MG63 (cell line): ENCODE measurements around the gene CALHM5. TPM values are rescaled to one million over a fixed set of nuclear protein-coding genes. Genes with fewer than 3 reads are reported as not detected.

Experiments used
- DNase-seq: peaks from one replicate; pipeline ENCODE4 v3.0.0-alpha.2; 2020
- H3K27me3 ChIP-seq: fragments of 250-450 bp; sonication (Bioruptor Pico); 2 replicates; pipeline ENCODE4 v1.5.1; 2020; ENCODE audit warnings: mild to moderate bottlenecking, moderate library complexity
- H3K36me3 ChIP-seq: fragments of 250-450 bp; sonication (Bioruptor Pico); 2 replicates; pipeline ENCODE4 v1.5.1; 2020; ENCODE audit warnings: mild to moderate bottlenecking, moderate library complexity
- H3K4me3 ChIP-seq: fragments of 250-450 bp; sonication (Bioruptor Pico); 2 replicates; pipeline ENCODE4 v1.5.1; 2020; ENCODE audit warnings: mild to moderate bottlenecking, moderate library complexity
- H3K9me3 ChIP-seq: fragments of 250-450 bp; sonication (Bioruptor Pico); 2 replicates; pipeline ENCODE4 v1.5.1; 2020; ENCODE audit warnings: mild to moderate bottlenecking, moderate library complexity
- total RNA-seq: library from RNA; depleted of rRNA; stranded (reverse); fragments of >200 nt; shearing (Covaris generic); gene quantifications from 2 replicates; pipeline ENCODE4 v1.2.3, GENCODE V29; 2014; ENCODE audit warnings: low replicate concordance; rRNA removed

CALHM5 gene, protein sequence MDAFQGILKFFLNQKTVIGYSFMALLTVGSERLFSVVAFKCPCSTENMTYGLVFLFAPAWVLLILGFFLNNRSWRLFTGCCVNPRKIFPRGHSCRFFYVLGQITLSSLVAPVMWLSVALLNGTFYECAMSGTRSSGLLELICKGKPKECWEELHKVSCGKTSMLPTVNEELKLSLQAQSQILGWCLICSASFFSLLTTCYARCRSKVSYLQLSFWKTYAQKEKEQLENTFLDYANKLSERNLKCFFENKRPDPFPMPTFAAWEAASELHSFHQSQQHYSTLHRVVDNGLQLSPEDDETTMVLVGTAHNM
- 0.49 and 0.81 TPM in 2 replicates for total RNA-seq

DNA sequence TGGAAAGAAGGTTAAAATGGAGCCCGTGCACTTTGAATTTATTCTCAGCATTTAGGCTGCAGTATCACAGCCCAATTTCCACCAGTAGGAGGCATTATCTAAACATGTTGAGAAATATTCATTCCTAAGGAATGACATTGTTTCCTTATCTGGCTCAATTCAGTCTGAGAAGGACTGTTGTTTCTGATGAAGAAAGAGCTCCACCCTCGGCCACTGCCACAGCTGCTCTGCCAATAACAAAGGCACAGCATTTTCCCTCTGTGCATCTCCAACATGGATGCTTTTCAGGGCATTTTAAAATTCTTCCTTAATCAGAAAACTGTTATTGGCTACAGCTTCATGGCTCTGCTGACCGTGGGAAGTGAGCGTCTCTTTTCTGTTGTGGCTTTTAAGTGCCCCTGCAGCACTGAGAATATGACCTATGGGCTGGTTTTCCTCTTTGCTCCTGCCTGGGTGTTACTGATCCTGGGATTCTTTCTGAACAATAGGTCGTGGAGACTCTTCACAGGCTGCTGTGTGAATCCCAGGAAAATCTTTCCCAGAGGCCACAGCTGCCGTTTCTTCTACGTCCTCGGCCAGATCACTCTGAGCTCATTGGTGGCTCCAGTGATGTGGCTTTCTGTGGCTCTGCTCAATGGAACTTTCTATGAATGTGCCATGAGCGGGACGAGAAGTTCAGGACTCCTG, at the start of gene CALHM5:
Gene CALHM5, plus strand, starts transcription at position 216 of the 687 bp plus-strand sequence. Its CDS starts 58 bp downstream, at position 274.
- Histone ChIP-seq H3K4me3 (peak within 1 kb of the TSS; percentile 15), H3K27me3 (no peaks in the 10 kb centered on the region), H3K9me3 (peaks cover 2% of the 10 kb centered on the region; the same call in 1 of the 2 replicates), H3K36me3 (no peaks in the 10 kb centered on the region)
- peak; percentile 50 for DNase-seq

DNA sequence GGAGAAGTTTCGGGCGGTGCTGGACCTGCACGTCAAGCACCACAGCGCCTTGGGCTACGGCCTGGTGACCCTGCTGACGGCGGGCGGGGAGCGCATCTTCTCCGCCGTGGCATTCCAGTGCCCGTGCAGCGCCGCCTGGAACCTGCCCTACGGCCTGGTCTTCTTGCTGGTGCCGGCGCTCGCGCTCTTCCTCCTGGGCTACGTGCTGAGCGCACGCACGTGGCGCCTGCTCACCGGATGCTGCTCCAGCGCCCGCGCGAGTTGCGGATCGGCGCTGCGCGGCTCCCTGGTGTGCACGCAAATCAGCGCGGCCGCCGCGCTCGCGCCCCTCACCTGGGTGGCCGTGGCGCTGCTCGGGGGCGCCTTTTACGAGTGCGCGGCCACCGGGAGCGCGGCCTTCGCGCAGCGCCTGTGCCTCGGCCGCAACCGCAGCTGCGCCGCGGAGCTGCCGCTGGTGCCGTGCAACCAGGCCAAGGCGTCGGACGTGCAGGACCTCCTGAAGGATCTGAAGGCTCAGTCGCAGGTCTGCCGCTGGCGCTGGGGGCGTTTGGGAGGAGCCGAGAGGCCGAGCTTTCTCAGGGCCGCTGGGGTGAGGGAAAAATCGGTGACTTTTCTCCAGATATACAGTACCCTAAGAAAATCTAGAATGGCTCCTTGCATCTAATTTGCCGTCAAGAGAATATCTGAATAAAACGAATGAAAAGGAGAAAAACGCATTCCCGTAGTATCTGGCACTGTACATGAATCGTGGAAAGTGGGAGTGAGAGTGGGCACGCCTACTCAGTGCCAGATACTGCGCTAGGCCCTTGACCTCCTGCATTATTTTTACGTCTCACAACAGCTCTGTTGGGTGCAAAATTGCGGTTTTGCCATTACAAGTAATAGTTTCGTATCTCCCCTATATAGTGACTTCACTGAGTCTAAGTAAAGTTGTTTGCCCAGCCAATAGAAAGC, 49.2 kb upstream of the CALHM5 start:
- H3K4me3 ChIP-seq: peak overlapping the region; percentile 35
- no peaks in the 10 kb centered on the region for H3K27me3 ChIP-seq
- H3K9me3 ChIP-seq: no peaks in the 10 kb centered on the region
- DNase-seq: peak; percentile 63
- no peaks in the 10 kb centered on the region for H3K36me3 ChIP-seq

DNA sequence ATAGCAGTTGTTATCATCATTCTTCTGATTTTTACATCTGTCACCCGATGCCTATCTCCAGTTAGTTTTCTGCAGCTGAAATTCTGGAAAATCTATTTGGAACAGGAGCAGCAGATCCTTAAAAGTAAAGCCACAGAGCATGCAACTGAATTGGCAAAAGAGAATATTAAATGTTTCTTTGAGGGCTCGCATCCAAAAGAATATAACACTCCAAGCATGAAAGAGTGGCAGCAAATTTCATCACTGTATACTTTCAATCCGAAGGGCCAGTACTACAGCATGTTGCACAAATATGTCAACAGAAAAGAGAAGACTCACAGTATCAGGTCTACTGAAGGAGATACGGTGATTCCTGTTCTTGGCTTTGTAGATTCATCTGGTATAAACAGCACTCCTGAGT, 48.1 kb upstream of the CALHM5 start:
- DNase-seq: no peak

DNA sequence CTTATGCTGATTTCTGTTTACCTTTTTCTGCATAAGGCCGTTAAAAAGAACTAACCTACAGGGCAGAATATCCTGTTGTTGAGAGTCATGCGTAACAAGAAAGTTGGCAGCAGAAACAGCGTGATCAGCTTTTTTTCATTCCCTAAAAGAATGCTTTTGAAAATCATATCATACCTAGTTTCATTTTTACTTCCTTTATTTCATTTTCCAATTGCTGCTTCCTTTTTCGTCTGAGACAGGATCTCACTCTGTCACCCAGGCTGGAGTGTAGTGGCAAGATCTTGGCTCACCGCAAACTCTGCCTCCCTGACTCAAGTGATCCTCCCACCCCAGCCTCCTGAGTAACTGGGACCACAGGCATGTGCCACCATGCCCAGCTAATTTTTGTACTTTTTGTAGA, 46.2 kb upstream of the CALHM5 start:
- Histone ChIP-seq H3K36me3 (no peaks in the 10 kb centered on the region), H3K4me3 (no peak overlapping the region), H3K27me3 (no peaks in the 10 kb centered on the region), H3K9me3 (no peaks in the 10 kb centered on the region)
- DNase-seq: no peak

More for the DNA sequence above, 48.1 kb upstream of the CALHM5 start:
- no peaks in the 10 kb centered on the region for H3K36me3 ChIP-seq
- H3K4me3 ChIP-seq: no peak overlapping the region
- no peaks in the 10 kb centered on the region for H3K27me3 ChIP-seq
- no peaks in the 10 kb centered on the region for H3K9me3 ChIP-seq

DNA sequence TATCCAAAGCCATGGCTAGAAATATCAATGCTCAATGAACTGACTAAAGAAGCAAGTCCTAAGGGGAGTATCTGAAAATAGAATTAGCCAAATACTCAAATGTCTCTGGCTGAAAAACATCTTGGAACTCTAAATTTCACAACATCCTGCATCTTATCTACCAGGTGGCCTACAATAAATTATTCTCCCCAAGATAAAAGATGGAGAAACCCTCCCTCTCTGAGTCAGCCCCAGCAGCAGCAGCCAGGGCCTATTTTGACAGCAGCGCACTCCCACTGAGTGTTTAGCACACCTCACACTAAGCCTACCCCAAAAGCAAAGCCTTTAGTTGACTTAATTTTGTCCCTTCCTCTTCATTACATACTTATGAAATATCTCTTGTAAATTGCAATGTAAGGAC, 44.3 kb upstream of the CALHM5 start:
- no peak for DNase-seq
- Histone ChIP-seq H3K36me3 (no peaks in the 10 kb centered on the region), H3K4me3 (no peak overlapping the region), H3K9me3 (no peaks in the 10 kb centered on the region), H3K27me3 (no peaks in the 10 kb centered on the region)

DNA sequence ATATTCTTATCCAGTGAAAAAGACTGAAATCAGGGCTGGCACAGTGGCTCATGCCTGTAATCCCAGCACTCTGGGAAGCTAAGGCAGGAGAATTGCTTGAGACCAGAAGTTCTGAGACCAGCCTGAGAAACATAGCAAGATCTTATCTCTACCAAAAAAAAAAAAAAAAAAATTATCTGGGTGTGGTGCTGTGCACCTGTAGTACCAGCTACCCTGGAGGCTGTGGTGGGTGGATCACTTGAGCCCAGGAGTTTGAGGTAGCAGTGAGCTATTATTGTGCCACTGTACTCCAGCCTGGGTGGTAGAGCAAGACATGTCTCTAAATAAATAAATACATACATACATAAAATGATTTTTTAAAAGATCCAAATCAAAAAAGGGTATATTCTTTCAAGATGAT, 43.9 kb upstream of the CALHM5 start:
- Histone ChIP-seq H3K36me3 (no peaks in the 10 kb centered on the region), H3K9me3 (no peaks in the 10 kb centered on the region), H3K27me3 (no peaks in the 10 kb centered on the region), H3K4me3 (no peak overlapping the region)
- DNase-seq: no peak

DNA sequence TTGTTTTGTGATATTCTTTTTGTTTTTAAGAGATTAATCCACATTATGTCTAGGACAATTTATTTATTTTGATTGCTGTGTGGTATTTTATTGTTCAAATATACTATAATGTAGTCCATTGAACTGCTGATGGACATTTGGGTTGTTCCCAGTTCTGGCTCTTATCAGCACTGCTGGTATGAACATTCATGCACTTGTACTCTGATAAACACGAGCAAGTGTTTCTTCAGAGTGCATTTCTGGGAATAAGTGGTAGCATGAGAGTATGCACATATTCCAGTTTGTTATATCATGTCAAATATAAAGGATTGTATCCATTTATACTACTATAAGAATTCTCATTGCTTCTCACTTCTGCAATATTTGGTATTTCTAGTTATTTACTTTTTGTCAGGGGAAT, 43.1 kb upstream of the CALHM5 start:
- no peaks in the 10 kb centered on the region for H3K27me3 ChIP-seq
- no peak for DNase-seq
- H3K36me3 ChIP-seq: no peaks in the 10 kb centered on the region
- no peak overlapping the region for H3K4me3 ChIP-seq
- no peaks in the 10 kb centered on the region for H3K9me3 ChIP-seq

DNA sequence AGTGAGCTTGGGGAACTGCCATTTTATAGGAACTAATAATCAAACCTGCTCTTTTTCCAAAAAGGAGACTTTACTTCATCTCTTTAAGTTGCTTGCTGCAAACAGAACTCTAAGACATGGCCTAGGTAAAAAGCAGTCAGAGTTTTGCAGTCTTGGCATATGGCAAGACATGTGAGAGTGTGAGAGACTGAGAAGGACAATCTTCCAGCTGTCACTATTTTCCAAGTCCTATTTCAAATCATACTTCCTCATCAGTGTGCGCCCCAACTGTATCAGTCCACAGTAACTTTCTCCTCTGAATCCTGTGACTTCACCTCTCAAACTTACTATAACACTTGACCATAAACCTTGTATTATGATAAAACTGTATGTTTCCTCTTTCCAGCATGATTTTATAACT, 39.9 kb upstream of the CALHM5 start:
- H3K4me3 ChIP-seq: no peak overlapping the region

DNA sequence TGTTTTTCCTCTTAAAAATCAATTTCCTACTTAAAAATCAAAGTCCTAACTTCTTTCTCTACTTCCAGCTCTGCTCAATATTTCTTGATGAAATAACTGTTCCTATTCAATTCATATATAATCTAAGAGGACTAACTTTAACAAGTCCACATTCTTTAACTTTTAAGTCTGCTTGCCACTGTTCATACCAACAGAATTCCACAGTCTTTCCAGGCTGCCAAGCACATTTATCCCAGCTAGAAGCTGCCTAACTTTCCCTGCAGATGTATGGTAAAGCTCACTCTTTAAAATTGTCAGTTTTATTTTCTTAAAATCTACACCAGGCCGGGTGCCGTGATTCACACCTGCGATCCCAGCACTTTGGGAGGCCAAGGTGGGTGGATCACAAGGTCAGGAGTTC, 38.7 kb upstream of the CALHM5 start:
- Histone ChIP-seq H3K27me3 (no peaks in the 10 kb centered on the region), H3K4me3 (no peak overlapping the region), H3K9me3 (no peaks in the 10 kb centered on the region), H3K36me3 (no peaks in the 10 kb centered on the region)
- no peak for DNase-seq

More for the DNA sequence above, 39.9 kb upstream of the CALHM5 start:
- no peaks in the 10 kb centered on the region for H3K27me3 ChIP-seq
- DNase-seq: no peak
- no peaks in the 10 kb centered on the region for H3K36me3 ChIP-seq
- no peaks in the 10 kb centered on the region for H3K9me3 ChIP-seq

DNA sequence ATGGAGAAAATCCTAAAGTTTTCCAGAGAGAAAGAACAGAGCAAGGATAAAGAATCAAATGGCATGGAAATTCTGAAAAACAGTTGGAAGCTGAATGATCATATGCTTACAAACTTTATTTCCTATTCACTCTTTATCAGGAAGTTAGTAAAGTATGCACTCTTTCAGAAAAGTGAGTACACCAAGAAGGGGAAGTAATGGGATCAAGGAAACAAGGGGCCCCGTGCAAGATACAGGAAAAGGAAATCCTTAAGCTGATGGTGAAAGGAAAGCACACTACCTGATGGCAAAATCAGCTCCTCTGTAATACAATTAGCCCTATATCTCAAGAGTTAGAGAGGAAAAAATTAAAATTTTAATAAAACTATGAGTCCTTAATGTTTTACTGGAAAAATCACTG, 36.3 kb upstream of the CALHM5 start:
- no peak overlapping the region for H3K4me3 ChIP-seq
- DNase-seq: no peak
- no peaks in the 10 kb centered on the region for H3K36me3 ChIP-seq
- no peaks in the 10 kb centered on the region for H3K9me3 ChIP-seq
- H3K27me3 ChIP-seq: no peaks in the 10 kb centered on the region

DNA sequence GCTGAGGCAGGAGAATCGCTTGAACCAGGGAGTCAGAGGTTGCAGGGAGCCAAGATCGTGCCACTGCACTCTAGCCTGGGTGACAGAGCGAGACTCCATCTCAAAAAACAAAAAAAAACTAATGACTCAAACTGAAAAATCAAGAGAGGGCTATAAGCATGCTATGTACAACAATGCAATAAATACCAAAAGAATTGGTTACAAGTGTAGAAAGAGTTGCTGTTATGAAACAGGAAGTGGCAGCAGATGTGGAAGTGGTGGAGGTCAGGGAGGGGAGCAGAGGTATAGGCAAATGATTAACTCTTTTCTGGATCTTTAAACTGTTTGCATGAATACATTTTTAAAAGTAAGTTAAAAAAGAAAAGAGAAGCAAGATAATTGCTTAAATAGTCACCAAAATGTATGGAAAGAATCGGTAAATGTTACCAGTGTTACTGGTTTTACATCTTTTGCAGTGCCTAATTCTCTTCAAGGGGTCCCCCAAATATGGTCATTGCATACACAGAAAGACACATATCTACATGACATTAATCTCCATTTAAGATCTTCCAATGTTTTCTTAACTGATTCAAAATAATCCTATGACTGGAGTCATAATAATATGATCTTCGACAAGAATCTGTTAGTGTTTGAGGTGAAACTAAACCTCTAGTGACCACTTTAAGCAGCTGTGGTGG, 35.3 kb upstream of the CALHM5 start:
- no peak for DNase-seq
- H3K4me3 ChIP-seq: no peak overlapping the region

DNA sequence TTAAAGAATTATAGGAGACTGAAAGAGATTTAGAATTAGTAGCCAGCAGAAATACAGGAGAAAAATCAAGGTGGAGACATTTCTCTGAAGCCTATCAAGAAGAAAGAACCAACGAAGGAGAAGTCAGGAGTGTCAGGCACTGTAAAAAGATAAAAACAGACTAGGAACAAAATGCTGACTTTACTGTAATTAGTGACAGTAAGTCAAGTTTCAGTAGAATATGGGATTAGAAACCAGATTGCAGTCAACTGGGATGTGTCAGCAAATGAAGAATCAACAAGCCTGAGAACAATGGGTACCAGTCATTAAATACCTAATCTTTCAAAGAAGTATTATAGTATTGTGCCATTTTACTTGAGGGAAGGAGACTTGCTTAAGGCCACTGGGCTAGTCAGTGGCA, 28.7 kb upstream of the CALHM5 start:
- no peak for DNase-seq
- Histone ChIP-seq H3K36me3 (no peaks in the 10 kb centered on the region), H3K9me3 (no peaks in the 10 kb centered on the region), H3K4me3 (no peak overlapping the region), H3K27me3 (no peaks in the 10 kb centered on the region; the same call in 1 of the 2 replicates)

More for the DNA sequence above, 35.3 kb upstream of the CALHM5 start:
- Histone ChIP-seq H3K27me3 (no peaks in the 10 kb centered on the region), H3K9me3 (no peaks in the 10 kb centered on the region), H3K36me3 (no peaks in the 10 kb centered on the region)

DNA sequence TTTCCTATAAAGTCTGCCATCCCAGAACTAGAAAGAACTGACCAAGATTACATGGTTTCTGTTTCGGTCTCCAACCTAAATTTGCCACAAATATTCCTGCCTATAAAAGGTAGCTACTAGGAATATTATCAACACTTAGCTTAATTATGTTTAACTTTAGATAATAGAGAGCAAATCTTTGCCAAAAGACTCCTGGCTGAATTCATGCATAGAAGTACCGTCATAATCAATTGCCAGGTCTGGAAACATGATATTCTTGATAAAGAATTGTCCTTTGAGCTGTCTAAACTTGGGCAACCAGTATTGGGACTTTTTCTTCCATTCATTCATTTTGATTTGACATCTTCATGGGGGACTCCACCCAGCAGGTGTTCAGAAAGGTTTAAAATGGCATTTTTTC, 27.8 kb upstream of the CALHM5 start:
- H3K27me3 ChIP-seq: no peaks in the 10 kb centered on the region; the same call in 1 of the 2 replicates
- H3K4me3 ChIP-seq: no peak overlapping the region
- DNase-seq: no peak
- H3K36me3 ChIP-seq: no peaks in the 10 kb centered on the region
- no peaks in the 10 kb centered on the region for H3K9me3 ChIP-seq

DNA sequence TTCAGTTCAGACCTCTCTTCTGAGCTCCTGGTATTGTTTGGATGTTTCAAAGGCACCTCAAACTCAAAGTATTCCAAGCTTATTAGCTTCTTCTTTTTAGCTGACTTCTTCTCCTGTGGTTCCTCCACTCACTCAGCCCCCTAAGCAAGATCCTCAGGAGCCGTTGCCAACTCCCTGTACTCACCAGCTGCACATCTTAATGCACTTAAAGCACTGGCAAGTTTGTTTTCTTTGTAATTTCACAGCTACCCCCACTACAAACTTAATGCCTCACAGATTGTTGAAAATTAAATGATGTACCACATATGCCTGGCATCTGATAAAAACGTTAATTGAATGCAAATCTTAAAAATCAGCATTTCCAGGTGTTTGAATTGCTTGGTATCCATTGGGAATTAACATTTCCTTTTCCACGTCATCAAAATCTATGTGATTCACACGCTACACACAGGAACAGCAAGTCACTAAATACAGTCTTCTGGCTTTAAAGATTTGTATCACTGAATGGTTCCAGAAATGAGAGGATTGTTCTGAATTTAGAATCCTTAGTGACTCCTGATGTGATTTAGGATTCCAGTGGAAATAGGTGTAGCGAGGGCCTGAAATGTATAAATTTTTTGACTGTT, 25.8 kb upstream of the CALHM5 start:
- no peaks in the 10 kb centered on the region for H3K36me3 ChIP-seq
- DNase-seq: no peak
- no peak overlapping the region for H3K4me3 ChIP-seq

DNA sequence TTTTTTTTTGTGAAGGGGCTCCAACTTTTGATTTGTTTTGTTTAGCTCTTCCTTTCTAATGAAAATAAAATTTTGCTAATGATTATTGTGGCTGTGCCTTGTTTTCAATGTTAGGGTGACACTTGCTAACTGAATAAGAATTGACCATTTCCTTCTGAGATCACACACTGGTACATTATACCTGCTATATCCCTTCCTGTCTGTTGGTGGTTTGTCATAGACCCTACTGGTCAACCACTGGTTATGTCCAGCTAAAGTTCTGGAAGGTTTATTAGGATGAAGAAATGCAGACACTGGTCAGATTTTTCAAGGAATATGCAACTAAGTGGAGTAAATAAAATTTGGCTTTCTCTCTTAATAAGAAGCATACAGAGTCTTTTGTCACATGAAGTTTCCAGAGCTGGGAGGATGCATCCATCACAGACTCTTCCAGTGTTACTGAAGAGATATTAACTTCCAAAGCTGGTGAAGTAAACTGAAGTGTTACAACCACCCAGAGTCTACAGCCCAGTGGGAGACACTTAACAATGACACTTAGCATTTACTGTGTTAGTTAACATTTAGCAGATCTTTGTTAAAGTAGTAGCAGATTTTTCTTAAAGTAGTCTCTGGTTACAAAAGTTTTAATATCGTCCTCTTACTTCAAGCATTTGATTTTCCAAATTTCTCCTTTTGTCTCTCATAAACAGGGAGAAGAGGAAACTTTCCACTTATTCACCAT, 19.7 kb upstream of the CALHM5 start:
- DNase-seq: no peak
- Histone ChIP-seq H3K4me3 (no peak overlapping the region), H3K27me3 (no peaks in the 10 kb centered on the region), H3K36me3 (no peaks in the 10 kb centered on the region), H3K9me3 (no peaks in the 10 kb centered on the region)

More for the DNA sequence above, 25.8 kb upstream of the CALHM5 start:
- H3K9me3 ChIP-seq: no peaks in the 10 kb centered on the region
- H3K27me3 ChIP-seq: no peaks in the 10 kb centered on the region; the same call in 1 of the 2 replicates
